GM18526 (cell line): ENCODE data around the gene LALBA.

ENCODE experiments used
- POLR2A ChIP-seq: IDR thresholded peaks from 3 replicates; pipeline ENCODE4 v1.6.1; 2011; ENCODE audit not compliant: insufficient read length; ENCODE audit errors: extremely low read depth

LALBA gene

DNA sequence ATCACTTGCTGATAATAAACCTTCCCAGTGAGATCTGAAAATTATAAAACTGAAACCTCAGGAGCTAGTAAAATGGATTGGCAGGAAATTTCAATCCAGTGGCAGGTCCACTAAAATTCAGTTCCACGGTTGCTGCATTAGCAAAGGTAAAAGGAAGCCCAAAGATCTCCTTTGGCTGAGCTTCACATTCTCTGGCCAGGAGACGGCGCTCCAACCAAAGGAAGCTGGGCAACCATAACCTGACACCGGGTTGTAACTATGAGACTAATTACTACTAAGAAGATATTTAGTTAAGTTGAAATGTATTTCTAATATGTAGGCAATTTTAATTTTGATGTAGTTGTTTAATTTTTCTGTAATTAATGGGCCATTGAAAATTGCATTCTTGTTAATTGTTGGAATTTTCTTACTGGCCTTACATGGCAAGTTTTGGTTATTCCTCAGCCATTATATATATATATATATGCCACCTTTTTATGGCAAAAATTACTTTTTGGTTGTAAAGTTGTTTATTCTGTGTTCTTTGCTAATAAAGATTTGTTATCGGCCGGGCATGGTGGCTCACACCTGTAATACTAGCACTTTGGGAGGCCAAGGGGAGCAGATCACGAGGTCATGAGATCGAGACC lies 27.4 kb downstream of the LALBA start:
- TF ChIP-seq POLR2A = no peak

DNA sequence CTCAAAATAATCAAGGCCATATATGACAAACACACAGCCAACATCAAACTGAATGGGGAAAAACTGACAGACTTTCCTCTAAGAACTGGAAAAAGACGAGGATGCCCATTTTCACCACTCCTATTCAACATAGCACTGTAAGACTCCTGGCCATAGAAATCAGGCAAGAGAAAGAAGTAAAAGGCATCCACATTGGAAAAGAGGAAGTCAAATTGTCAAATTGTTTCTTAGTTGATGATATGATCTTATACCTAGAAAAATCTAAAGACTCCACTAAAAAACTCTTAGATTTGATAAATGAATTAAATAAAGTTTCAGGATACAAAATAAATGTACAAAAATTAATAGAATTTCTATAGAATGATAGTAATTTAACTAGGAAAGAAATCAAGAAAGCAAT lies 33.2 kb downstream of the LALBA start:
- TF ChIP-seq POLR2A = no peak

DNA sequence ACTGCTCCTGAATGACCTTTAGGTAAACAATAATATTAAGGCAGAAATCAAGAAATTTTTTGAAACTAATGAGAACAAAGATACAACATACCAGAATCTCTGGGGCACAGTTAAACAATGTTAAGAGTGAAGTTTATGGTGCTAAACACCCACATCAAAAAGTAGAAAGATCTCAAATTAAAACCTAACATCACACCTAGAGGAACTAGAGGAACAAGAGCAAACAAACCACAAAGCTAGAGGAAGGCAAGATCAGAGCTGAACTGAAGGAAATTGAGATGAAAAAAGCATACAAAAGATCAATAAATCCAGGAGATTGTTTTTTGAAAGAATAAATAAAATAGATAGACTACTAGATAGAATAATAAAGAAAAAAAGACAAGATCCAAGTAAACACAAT lies 37.2 kb downstream of the LALBA start:
- no peak for TF ChIP-seq POLR2A

DNA sequence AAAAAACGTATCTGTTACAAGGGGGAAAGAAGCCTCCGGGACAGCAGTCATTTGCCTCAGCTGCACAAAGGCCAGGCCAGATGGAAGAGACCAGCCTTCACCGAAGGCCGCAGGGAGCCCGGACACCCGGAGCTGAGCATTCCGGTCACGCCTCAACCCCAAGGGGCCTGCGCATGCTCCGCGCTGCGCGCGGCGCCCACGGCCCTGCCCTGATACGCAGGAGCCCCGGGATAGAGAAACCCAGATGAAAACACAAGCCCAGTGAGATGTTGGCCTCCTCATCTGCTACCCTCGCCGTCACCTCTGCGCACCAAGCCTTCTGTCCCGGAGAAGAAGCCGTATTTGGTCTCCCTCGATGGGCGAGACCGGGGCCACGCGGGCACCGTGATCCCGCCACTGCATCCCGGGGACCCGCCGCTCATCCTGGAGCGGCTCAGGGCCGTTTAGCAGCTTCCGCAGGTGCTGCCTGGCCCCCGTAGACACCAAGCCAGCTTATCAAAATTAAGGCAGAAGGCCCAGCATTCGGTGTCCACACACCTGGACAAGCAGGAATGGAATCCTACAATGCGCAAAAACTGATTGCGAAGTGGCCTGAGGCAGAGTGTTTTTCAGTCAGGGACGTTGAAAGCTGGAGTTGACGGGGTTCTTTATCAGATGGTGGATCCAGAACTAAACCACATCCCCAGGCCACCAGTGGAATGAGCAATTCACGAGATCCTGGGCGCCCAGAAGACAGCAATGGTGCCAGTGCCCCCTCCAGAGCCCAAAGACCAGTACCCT lies 41.8 kb downstream of the LALBA start:
- TF ChIP-seq POLR2A = no peak

DNA sequence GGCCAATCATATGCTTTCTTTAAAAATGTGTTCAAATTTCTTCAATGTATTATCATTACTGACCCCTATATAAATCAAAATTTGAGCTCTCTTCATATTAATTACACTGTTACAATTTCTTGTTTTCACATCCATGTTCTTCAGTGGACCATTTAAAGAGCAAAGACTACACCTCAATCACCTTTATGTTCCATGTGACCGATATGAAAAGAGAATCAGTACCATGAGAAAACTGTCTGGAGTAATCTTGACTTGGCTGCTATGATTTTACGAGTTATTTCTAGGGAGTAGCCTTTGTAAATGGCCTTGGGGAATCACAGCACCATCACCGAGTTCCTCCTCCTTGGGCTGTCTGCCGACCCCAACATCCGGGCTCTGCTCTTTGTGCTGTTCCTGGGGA lies 44.5 kb downstream of the LALBA start, which contains the start of gene OR8S1:
TSS of gene OR8S1 (plus strand) at position 301 of the 400 bp plus-strand sequence. CDS start at position 301, 0 bp downstream.
- TF ChIP-seq POLR2A = no peak
